HCT116 (cell line): ENCODE measurements around the gene SLC38A3. TPM values are rescaled to one million over a fixed set of nuclear protein-coding genes. Genes with fewer than 3 reads are reported as not detected.

ENCODE experiments used
- ATAC-seq: fragments of 200-7000 bp; cut with Tn5 transposase; 2 replicates; pipeline ENCODE4 v1.9.1; 2020; ENCODE audit warnings: mild to moderate bottlenecking, moderate library complexity
- BruUV-seq: library from RNA; stranded (reverse); fragments of 400-500 nt; replicated peaks from 2 replicates; lab custom pipeline; 2021; lab: Mats Ljungman, UMichigan
- CTCF ChIA-PET: fragments of 300-600 bp; sonication (Branson Sonifier 250); formaldehyde crosslinking; loops from one replicate; lab custom pipeline; 2021; ENCODE audit warnings: antibody characterized with exemption; lab: Charles Lee
- POLR2A ChIA-PET: fragments of 300-600, 350-600 bp; sonication (Branson Sonifier 250); formaldehyde crosslinking; loops from one replicate; lab custom pipeline; 2021; ENCODE audit warnings: antibody characterized with exemption; lab: Charles Lee
- RAD21 ChIA-PET, 2 experiments: fragments of 300-600 bp; sonication (Branson Sonifier 250); formaldehyde crosslinking; loops; one replicate each; lab custom pipeline; 2023; ENCODE audit warnings: low total read pairs in 2 of 2; ENCODE audit not compliant: uncharacterized antibody in 2 of 2, unreplicated experiment in 2 of 2, low non-redundant PET in 1 of 2; lab: Charles Lee
- DNase-seq: peaks from one replicate; pipeline ENCODE4 v3.0.0-alpha.2; 2010; ENCODE audit warnings: low read depth, low spot score
- H2AFZ ChIP-seq: fragments of 200-600 bp; shearing (Covaris generic), sonication (generic); 2 replicates; pipeline ENCODE4 v1.6.1; 2017; ENCODE audit warnings: low read depth, mixed run types, mixed read lengths, antibody characterized with exemption, low read length; ENCODE audit not compliant: poor library complexity, severe bottlenecking
- H3K27ac ChIP-seq: 2 replicates; pipeline ENCODE4 v1.5.1; 2012; ENCODE audit warnings: low read depth, low read length
- H3K27me3 ChIP-seq: fragments of 200-600 bp; sonication (generic); 2 replicates; pipeline ENCODE4 v1.6.1; 2016; ENCODE audit warnings: mixed run types, low read length, mixed read lengths; ENCODE audit not compliant: insufficient read depth
- H3K36me3 ChIP-seq, 2 experiments: fragments of 200-500 bp in 1 of 2; fragments of 200-600 bp in 1 of 2; sonication (Bioruptor generic) in 1 of 2; sonication (generic) in 1 of 2; 2 replicates each; pipeline versions ENCODE4 v1.5.1 to v1.6.1; 2014 to 2016; ENCODE audit warnings: low read length in 2 of 2, inconsistent platforms in 1 of 2, mixed read lengths in 1 of 2, mixed run types in 1 of 2; ENCODE audit not compliant: insufficient read depth in 2 of 2, control insufficient read depth in 1 of 2
- H3K4me1 ChIP-seq, 2 experiments: fragments of 200-600 bp in 1 of 2; sonication (generic) in 1 of 2; 2 replicates each; pipeline versions ENCODE4 v1.5.1 to v1.6.1; 2012 to 2017; ENCODE audit warnings: low read length in 2 of 2, inconsistent platforms in 1 of 2, mild to moderate bottlenecking in 1 of 2, mixed read lengths in 1 of 2, mixed run types in 1 of 2, moderate library complexity in 1 of 2; ENCODE audit not compliant: insufficient read depth in 2 of 2, control insufficient read depth in 1 of 2
- H3K4me2 ChIP-seq: fragments of 200-600 bp; sonication (generic); 2 replicates; pipeline ENCODE4 v1.6.1; 2017; ENCODE audit warnings: mixed run types, low read length, mixed read lengths
- H3K4me3 ChIP-seq, 2 experiments: fragments of 200-600 bp in 1 of 2; sonication (generic) in 1 of 2; replicated peaks in 1 of 2; 2 replicates each; pipeline ENCODE4 v1.5.1; 2011 to 2016; ENCODE audit warnings: low read length in 2 of 2, control low read depth in 1 of 2, low read depth in 1 of 2, mild to moderate bottlenecking in 1 of 2, mixed read lengths in 1 of 2, mixed run types in 1 of 2
- H3K79me2 ChIP-seq: fragments of 200-600 bp; sonication (generic); 2 replicates; pipeline ENCODE4 v1.6.1; 2017; ENCODE audit warnings: mild to moderate bottlenecking, mixed run types, low read length, moderate library complexity, mixed read lengths; ENCODE audit not compliant: insufficient read depth
- H3K9ac ChIP-seq: fragments of 200-600 bp; sonication (generic); 2 replicates; pipeline ENCODE4 v1.6.1; 2016; ENCODE audit warnings: low read length, mixed read lengths
- H3K9me2 ChIP-seq: fragments of 200-600 bp; sonication (generic), shearing (Covaris generic); 2 replicates; pipeline ENCODE4 v1.6.1; 2017; ENCODE audit warnings: mixed run types, mild to moderate bottlenecking, moderate library complexity; ENCODE audit not compliant: insufficient read depth
- H3K9me3 ChIP-seq, 2 experiments: fragments of 200-500 bp in 1 of 2; fragments of 200-600 bp in 1 of 2; sonication (Bioruptor generic) in 1 of 2; sonication (generic) in 1 of 2; 2 replicates each; pipeline ENCODE4 v1.6.1; 2014 to 2017; ENCODE audit warnings: low read length in 2 of 2, mixed read lengths in 2 of 2, inconsistent platforms in 1 of 2, low read depth in 1 of 2, mild to moderate bottlenecking in 1 of 2, mixed run types in 1 of 2, moderate library complexity in 1 of 2; ENCODE audit not compliant: control insufficient read depth in 1 of 2, insufficient read depth in 1 of 2
- H4K20me1 ChIP-seq: fragments of 200-600 bp; sonication (generic), shearing (Covaris generic); 2 replicates; pipeline ENCODE4 v1.6.1; 2017; ENCODE audit warnings: mixed run types, mild to moderate bottlenecking, moderate library complexity; ENCODE audit not compliant: insufficient read depth
- CBX3 ChIP-seq: IDR thresholded peaks from 2 replicates; pipeline ENCODE4 v1.6.1; 2012; ENCODE audit warnings: low read depth
- CEBPB ChIP-seq: IDR thresholded peaks from 2 replicates; pipeline ENCODE4 v1.6.1; 2012; ENCODE audit warnings: low read depth
- EGR1 ChIP-seq: IDR thresholded peaks from 2 replicates; pipeline ENCODE4 v1.6.1; 2012; ENCODE audit warnings: low read depth
- ELF1 ChIP-seq: IDR thresholded peaks from 2 replicates; pipeline ENCODE4 v1.6.1; 2012; ENCODE audit warnings: low read depth, borderline replicate concordance
- EZH2phosphoT487 ChIP-seq: fragments of 200-600 bp; IDR thresholded peaks from 2 replicates; pipeline ENCODE4 v1.6.1; 2018; ENCODE audit warnings: antibody characterized with exemption, borderline replicate concordance
- JUND ChIP-seq: IDR thresholded peaks from 2 replicates; pipeline ENCODE4 v1.6.1; 2012
- POLR2AphosphoS5 ChIP-seq: IDR thresholded peaks from 2 replicates; pipeline ENCODE4 v1.6.1; 2011; ENCODE audit warnings: mild to moderate bottlenecking, low read depth, low read length, moderate library complexity
- RAD21 ChIP-seq: IDR thresholded peaks from 2 replicates; pipeline ENCODE4 v1.6.1; 2012; ENCODE audit warnings: low read depth, mild to moderate bottlenecking
- SP1 ChIP-seq: IDR thresholded peaks from 2 replicates; pipeline ENCODE4 v1.6.1; 2012; ENCODE audit warnings: low read depth
- SRF ChIP-seq: IDR thresholded peaks from 2 replicates; pipeline ENCODE4 v1.6.1; 2012; ENCODE audit warnings: low read depth
- TCF7L2 ChIP-seq: IDR thresholded peaks from 2 replicates; pipeline ENCODE4 v1.7.0; 2011; ENCODE audit warnings: borderline replicate concordance, inconsistent platforms; ENCODE audit not compliant: insufficient read depth, insufficient read length; ENCODE audit errors: extremely low read depth
- YY1 ChIP-seq: IDR thresholded peaks from 2 replicates; pipeline ENCODE4 v1.6.1; 2011; ENCODE audit warnings: low read length, low read depth, moderate library complexity, mild to moderate bottlenecking; ENCODE audit not compliant: insufficient replicate concordance; ENCODE audit errors: extremely low read depth
- ZFX ChIP-seq: fragments of 450-650 bp; IDR thresholded peaks from 2 replicates; pipeline ENCODE4 v1.6.1; 2017
- intact Hi-C: fragments of 100-400 bp; cut with micrococcal nuclease; formaldehyde crosslinking; loops from 2 replicates; pipeline ENCODE4 v1.10.0; 2022
- total RNA-seq: library from RNA; stranded (reverse); gene quantifications from one replicate; pipeline ENCODE4 v1.2.1, GENCODE V29; 2021; ENCODE audit not compliant: unreplicated experiment
- TF ChIP-seq, protein P1 (sequence below): IDR thresholded peaks from 2 replicates; pipeline ENCODE4 v1.6.1; 2012
- TF ChIP-seq, protein P2 (sequence below): IDR thresholded peaks from 2 replicates; pipeline ENCODE4 v1.6.1; 2011; ENCODE audit warnings: mild to moderate bottlenecking, low read length, moderate library complexity; ENCODE audit not compliant: insufficient replicate concordance; ENCODE audit errors: extremely low read depth
- TF ChIP-seq, protein P3 (sequence below): IDR thresholded peaks from 2 replicates; pipeline ENCODE4 v1.6.1; 2012; ENCODE audit warnings: low read depth
- TF ChIP-seq, protein P4 (sequence below), 3 experiments: fragments of 200-600 bp in 1 of 3; sonication (generic) in 1 of 3; IDR thresholded peaks in 2 of 3; conservative IDR thresholded peaks in 1 of 3; 2 replicates each; pipeline ENCODE4 v1.5.1; 2012 to 2017; ENCODE audit warnings: low read depth in 2 of 3, low read length in 2 of 3, antibody characterized with exemption in 1 of 3, borderline replicate concordance in 1 of 3, control low read depth in 1 of 3, mild to moderate bottlenecking in 1 of 3, mixed read lengths in 1 of 3, mixed run types in 1 of 3, moderate library complexity in 1 of 3; ENCODE audit not compliant: insufficient read depth in 1 of 3

SLC38A3 gene
- total RNA-seq, 1 experiment from 2014 or later = 3.1 TPM

DNA sequence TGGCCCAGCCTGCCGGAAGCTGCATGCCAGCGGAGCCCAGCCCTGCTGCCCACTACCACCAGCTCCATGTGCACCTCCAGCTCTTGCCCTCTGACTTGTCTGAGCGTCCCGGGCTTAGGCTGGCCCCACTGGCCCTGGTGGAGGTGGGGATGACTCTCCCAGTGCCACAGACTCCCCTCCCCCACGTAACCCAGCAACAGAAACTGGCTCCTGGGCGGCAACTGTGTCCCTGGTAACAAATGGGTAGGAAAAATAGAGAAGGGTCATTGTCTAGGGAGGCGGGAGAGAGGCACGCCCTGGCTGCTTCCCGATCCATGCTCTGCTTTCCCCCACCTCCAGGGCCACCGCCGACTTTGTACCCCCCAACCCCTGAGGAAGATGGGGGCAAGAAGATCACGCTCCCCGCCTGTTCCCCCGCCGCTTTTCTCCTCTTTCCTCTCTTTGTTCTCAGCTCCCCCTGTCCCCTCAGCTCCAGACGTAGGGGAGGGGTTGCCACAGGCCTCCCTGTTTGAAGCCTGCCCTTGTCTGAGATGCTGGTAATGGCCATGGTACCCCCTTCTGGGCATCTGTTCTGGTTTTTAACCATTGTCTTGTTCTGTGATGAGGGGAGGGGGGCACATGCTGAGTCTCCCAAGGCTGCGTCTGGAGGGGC lies 53.1 kb downstream of the SLC38A3 start:
- Histone ChIP-seq H2AFZ (no peak overlapping the region), H3K4me2 (no peak overlapping the region), H3K27ac (no peak overlapping the region; the same call in 1 of the 2 replicates), H3K9ac (no peak overlapping the region), H3K9me2 (no peaks in the 10 kb centered on the region), H3K27me3 (no peaks in the 10 kb centered on the region), H3K79me2 (no peaks in the 10 kb centered on the region), H3K4me3 (no peak overlapping the region), H4K20me1 (no peaks in the 10 kb centered on the region), H3K4me1 (peaks cover 15 to 50% of the 10 kb centered on the region in 2 experiments), H3K36me3 (peaks cover 11 to 15% of the 10 kb centered on the region in 2 experiments; a peak in 3 of 4 replicates), H3K9me3 (no peaks in the 10 kb centered on the region)
- POLR2A ChIA-PET = no interaction called here
- RAD21 ChIA-PET = no interaction called here
- DNase-seq = no peak
- ATAC-seq = no peak
- intact Hi-C loops = no loop called here
- TF ChIP-seq EZH2phosphoT487 (no peak), TCF7L2 (no peak), POLR2AphosphoS5 (no peak), CEBPB (no peak), SRF (no peak), SP1 (no peak), ZFX (no peak), RAD21 (no peak), YY1 (no peak), EGR1 (no peak), ELF1 (no peak), JUND (no peak), CBX3 (no peak)
- TF ChIP-seq, protein P1, sequence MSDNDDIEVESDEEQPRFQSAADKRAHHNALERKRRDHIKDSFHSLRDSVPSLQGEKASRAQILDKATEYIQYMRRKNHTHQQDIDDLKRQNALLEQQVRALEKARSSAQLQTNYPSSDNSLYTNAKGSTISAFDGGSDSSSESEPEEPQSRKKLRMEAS = no peak
- TF ChIP-seq, protein P2, sequence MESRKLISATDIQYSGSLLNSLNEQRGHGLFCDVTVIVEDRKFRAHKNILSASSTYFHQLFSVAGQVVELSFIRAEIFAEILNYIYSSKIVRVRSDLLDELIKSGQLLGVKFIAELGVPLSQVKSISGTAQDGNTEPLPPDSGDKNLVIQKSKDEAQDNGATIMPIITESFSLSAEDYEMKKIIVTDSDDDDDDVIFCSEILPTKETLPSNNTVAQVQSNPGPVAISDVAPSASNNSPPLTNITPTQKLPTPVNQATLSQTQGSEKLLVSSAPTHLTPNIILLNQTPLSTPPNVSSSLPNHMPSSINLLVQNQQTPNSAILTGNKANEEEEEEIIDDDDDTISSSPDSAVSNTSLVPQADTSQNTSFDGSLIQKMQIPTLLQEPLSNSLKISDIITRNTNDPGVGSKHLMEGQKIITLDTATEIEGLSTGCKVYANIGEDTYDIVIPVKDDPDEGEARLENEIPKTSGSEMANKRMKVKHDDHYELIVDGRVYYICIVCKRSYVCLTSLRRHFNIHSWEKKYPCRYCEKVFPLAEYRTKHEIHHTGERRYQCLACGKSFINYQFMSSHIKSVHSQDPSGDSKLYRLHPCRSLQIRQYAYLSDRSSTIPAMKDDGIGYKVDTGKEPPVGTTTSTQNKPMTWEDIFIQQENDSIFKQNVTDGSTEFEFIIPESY = no peak
- TF ChIP-seq, protein P3, sequence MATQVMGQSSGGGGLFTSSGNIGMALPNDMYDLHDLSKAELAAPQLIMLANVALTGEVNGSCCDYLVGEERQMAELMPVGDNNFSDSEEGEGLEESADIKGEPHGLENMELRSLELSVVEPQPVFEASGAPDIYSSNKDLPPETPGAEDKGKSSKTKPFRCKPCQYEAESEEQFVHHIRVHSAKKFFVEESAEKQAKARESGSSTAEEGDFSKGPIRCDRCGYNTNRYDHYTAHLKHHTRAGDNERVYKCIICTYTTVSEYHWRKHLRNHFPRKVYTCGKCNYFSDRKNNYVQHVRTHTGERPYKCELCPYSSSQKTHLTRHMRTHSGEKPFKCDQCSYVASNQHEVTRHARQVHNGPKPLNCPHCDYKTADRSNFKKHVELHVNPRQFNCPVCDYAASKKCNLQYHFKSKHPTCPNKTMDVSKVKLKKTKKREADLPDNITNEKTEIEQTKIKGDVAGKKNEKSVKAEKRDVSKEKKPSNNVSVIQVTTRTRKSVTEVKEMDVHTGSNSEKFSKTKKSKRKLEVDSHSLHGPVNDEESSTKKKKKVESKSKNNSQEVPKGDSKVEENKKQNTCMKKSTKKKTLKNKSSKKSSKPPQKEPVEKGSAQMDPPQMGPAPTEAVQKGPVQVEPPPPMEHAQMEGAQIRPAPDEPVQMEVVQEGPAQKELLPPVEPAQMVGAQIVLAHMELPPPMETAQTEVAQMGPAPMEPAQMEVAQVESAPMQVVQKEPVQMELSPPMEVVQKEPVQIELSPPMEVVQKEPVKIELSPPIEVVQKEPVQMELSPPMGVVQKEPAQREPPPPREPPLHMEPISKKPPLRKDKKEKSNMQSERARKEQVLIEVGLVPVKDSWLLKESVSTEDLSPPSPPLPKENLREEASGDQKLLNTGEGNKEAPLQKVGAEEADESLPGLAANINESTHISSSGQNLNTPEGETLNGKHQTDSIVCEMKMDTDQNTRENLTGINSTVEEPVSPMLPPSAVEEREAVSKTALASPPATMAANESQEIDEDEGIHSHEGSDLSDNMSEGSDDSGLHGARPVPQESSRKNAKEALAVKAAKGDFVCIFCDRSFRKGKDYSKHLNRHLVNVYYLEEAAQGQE = no peak
- TF ChIP-seq, protein P4, sequence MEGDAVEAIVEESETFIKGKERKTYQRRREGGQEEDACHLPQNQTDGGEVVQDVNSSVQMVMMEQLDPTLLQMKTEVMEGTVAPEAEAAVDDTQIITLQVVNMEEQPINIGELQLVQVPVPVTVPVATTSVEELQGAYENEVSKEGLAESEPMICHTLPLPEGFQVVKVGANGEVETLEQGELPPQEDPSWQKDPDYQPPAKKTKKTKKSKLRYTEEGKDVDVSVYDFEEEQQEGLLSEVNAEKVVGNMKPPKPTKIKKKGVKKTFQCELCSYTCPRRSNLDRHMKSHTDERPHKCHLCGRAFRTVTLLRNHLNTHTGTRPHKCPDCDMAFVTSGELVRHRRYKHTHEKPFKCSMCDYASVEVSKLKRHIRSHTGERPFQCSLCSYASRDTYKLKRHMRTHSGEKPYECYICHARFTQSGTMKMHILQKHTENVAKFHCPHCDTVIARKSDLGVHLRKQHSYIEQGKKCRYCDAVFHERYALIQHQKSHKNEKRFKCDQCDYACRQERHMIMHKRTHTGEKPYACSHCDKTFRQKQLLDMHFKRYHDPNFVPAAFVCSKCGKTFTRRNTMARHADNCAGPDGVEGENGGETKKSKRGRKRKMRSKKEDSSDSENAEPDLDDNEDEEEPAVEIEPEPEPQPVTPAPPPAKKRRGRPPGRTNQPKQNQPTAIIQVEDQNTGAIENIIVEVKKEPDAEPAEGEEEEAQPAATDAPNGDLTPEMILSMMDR (IDR thresholded peaks at IDR 0.05 in 2 of 3, conservative IDR thresholded peaks at IDR 0.05 in 1 of 3; ENCODE audit: borderline replicate concordance in 1 of 3, insufficient read depth in 1 of 3, low read depth in 2 of 3, low read length in 2 of 3) = no peak
- BruUV-seq = no TSS peak
- CTCF ChIA-PET = interaction anchor here (0.7 to 3.3 kb wide), 8 partner anchors 10 to 70 kb away, joined by 3 to 46 read pairs (median 6); partner anchors contain the start of genes GNAI2, HYAL3, NAA80 and TUSC2
